Measurements from ENCODE around the gene FAM156A.
"Not testable (repeated sequence)": the region's sequence is repeated elsewhere in the genome, so short reads cannot be mapped to it uniquely, and the experiment has no call there.

GRCh38 chrX:52967922-52968321, 9.6 kb upstream of the FAM156A start:
- not testable (repeated sequence) for TF ChIP-seq BACH2 (CRISPR knock-in tag; IDR thresholded peaks at IDR 0.05; ENCODE audit: borderline replicate concordance); SNAI2 (CRISPR knock-in tag; IDR thresholded peaks at IDR 0.05); ARNTL (CRISPR knock-in tag; IDR thresholded peaks at IDR 0.05; ENCODE audit: borderline replicate concordance, low read depth); POU6F1 (CRISPR knock-in tag; IDR thresholded peaks at IDR 0.05; ENCODE audit: borderline replicate concordance, low read depth); ZNF70 (CRISPR knock-in tag; IDR thresholded peaks at IDR 0.05); ZFP3 (CRISPR knock-in tag; IDR thresholded peaks at IDR 0.05); ZFP30 (CRISPR knock-in tag; IDR thresholded peaks at IDR 0.05); OSR1 (CRISPR knock-in tag; IDR thresholded peaks at IDR 0.05); GLIS3 (CRISPR knock-in tag; IDR thresholded peaks at IDR 0.05); ZC3H10 (CRISPR knock-in tag; IDR thresholded peaks at IDR 0.05); ISL1 (CRISPR knock-in tag; IDR thresholded peaks at IDR 0.05); ZNF8 (CRISPR knock-in tag; IDR thresholded peaks at IDR 0.05); PPARA (CRISPR knock-in tag; IDR thresholded peaks at IDR 0.05; ENCODE audit: borderline replicate concordance)
- TF ChIP-seq, protein P1, sequence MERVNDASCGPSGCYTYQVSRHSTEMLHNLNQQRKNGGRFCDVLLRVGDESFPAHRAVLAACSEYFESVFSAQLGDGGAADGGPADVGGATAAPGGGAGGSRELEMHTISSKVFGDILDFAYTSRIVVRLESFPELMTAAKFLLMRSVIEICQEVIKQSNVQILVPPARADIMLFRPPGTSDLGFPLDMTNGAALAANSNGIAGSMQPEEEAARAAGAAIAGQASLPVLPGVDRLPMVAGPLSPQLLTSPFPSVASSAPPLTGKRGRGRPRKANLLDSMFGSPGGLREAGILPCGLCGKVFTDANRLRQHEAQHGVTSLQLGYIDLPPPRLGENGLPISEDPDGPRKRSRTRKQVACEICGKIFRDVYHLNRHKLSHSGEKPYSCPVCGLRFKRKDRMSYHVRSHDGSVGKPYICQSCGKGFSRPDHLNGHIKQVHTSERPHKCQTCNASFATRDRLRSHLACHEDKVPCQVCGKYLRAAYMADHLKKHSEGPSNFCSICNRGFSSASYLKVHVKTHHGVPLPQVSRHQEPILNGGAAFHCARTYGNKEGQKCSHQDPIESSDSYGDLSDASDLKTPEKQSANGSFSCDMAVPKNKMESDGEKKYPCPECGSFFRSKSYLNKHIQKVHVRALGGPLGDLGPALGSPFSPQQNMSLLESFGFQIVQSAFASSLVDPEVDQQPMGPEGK (CRISPR knock-in tag; IDR thresholded peaks at IDR 0.05; ENCODE audit: borderline replicate concordance): not testable (repeated sequence)

Data from SK-N-SH treated with all-trans-retinoic acid at 6 μM for 48 hours (cell line).